ENCODE measurements around the gene ANKH.

DNA sequence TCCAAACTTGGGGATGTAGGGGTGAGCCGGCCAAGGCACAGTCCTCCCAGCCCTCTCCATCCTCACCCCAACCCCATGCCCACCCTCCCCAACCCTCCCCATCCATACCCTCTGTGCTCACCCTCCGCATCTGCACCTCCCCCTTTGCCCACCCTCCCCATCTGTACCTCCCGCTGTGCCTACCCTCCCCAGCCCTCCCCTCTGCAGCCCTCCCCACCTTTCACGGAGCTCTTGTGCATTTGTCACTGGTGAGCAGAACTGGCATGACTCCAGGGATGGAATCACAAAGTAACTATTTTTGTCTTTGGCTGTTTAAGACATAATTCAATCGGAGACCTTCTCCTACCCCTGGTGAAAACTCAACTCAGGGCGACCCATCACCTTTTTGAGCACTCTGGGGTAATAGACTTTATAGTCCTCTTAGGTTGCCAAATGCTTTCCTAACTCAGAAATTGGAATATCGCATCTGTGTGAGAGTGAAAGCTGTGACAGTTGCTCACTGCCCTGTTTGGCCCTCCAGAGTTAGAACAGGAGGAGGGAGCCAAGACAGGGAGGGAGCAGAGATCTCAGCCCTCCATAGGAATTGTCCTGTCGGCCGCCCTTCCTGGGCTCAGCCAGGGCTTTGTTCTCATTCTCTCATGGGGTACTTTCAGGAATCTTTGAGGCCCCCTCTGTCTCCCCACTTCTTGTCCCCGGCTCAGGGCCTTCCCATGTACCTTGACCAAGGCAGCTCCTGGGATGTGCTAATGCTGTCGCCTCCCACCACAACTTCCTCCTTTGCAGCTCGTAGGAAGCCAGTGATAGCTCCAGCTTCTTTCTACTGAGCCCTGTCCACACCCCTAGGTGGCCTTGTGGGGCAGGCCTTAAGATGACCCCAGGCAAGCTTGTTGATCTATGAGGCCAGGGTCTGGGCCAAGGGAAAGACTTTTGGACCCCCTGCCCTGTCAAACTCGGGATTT lies 170.8 kb downstream of the ANKH start:
- TF ChIP-seq POLR2A (IDR thresholded peaks at IDR 0.05): no peak
- TF ChIP-seq, protein P1, sequence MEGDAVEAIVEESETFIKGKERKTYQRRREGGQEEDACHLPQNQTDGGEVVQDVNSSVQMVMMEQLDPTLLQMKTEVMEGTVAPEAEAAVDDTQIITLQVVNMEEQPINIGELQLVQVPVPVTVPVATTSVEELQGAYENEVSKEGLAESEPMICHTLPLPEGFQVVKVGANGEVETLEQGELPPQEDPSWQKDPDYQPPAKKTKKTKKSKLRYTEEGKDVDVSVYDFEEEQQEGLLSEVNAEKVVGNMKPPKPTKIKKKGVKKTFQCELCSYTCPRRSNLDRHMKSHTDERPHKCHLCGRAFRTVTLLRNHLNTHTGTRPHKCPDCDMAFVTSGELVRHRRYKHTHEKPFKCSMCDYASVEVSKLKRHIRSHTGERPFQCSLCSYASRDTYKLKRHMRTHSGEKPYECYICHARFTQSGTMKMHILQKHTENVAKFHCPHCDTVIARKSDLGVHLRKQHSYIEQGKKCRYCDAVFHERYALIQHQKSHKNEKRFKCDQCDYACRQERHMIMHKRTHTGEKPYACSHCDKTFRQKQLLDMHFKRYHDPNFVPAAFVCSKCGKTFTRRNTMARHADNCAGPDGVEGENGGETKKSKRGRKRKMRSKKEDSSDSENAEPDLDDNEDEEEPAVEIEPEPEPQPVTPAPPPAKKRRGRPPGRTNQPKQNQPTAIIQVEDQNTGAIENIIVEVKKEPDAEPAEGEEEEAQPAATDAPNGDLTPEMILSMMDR (IDR thresholded peaks at IDR 0.05): no peak
